IMR-90 (cell line): Measurements from ENCODE around the gene ATP6V1A.

Source experiments
- BHLHE40 ChIP-seq: fragments of 150-350 bp; IDR thresholded peaks from 2 replicates; pipeline ENCODE4 v1.6.1; 2016; ENCODE audit warnings: mild to moderate bottlenecking, low read depth, low read length
- CEBPB ChIP-seq: IDR thresholded peaks from 2 replicates; pipeline ENCODE4 v1.6.1; 2012; ENCODE audit warnings: low read depth, low read length, improper control_type of control experiment
- CHD1 ChIP-seq: IDR thresholded peaks from 2 replicates; pipeline ENCODE4 v1.6.1; 2012; ENCODE audit warnings: low read depth, low read length, improper control_type of control experiment
- CTCF ChIP-seq: conservative IDR thresholded peaks from 2 replicates; pipeline ENCODE4 v1.5.1; 2012; ENCODE audit warnings: mild to moderate bottlenecking, low read depth, low read length, improper control_type of control experiment
- FOS ChIP-seq: fragments of 150-350 bp; IDR thresholded peaks from 2 replicates; pipeline ENCODE4 v1.6.1; 2016; ENCODE audit warnings: low read depth, low read length
- MXI1 ChIP-seq: IDR thresholded peaks from 2 replicates; pipeline ENCODE4 v1.6.1; 2012; ENCODE audit warnings: low read depth, mild to moderate bottlenecking, low read length, moderate library complexity, borderline replicate concordance
- NFE2L2 ChIP-seq: fragments of 150-350 bp; IDR thresholded peaks from 2 replicates; pipeline ENCODE4 v1.6.1; 2016; ENCODE audit warnings: low read depth, mild to moderate bottlenecking, low read length
- POLR2A ChIP-seq: IDR thresholded peaks from 2 replicates; pipeline ENCODE4 v1.6.1; 2012; ENCODE audit warnings: mild to moderate bottlenecking, low read depth, low read length
- RAD21 ChIP-seq: IDR thresholded peaks from 2 replicates; pipeline ENCODE4 v1.6.1; 2012; ENCODE audit warnings: low read length, improper control_type of control experiment
- RFX5 ChIP-seq: IDR thresholded peaks from 2 replicates; pipeline ENCODE4 v1.8.0; 2012; ENCODE audit warnings: low read depth, mild to moderate bottlenecking, low read length, moderate library complexity
- SMC3 ChIP-seq: fragments of 150-350 bp; IDR thresholded peaks from 2 replicates; pipeline ENCODE4 v1.6.1; 2016; ENCODE audit warnings: low read depth, mild to moderate bottlenecking, antibody characterized with exemption, low read length, moderate library complexity
- TF ChIP-seq, protein P1 (sequence below): fragments of 150-350 bp; IDR thresholded peaks from 2 replicates; pipeline ENCODE4 v1.6.1; 2017; ENCODE audit warnings: mild to moderate bottlenecking, antibody characterized with exemption, low read length, low read depth

DNA sequence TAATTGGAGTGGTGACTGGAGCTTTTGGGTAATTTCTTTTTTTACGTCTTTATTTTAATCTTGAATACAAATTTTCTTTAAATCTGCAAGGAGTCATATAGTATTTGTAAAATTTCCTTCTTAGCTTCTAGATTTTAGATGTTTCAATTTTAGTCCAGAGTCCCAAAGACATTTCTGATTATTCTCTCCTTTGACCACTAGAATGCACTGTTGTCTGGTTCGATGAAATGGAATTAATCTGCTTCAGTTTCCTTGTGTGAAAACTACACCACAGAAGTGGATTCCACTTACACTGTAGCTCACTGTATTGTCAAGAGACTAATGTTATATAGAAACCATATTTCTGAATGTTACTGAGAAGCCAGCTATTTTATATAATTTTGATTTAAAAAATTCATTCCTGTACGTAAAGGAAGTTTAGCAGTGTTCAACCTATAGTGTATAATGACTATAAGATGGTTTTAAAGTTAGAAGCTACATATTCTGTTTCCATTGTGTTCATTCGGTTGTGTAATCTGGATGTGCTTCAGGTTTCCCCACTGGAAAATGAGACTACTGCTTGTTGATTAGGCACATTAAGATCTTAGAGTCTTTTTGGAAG lies 97.9 kb downstream of the ATP6V1A start:
- no peak for TF ChIP-seq POLR2A
- peak; percentile 66 for TF ChIP-seq CTCF
- peak; percentile 51 for TF ChIP-seq SMC3
- TF ChIP-seq FOS, result no peak
- no peak for TF ChIP-seq NFE2L2
- no peak for TF ChIP-seq CHD1
- peak; percentile 62 for TF ChIP-seq RAD21
- TF ChIP-seq, protein P1, sequence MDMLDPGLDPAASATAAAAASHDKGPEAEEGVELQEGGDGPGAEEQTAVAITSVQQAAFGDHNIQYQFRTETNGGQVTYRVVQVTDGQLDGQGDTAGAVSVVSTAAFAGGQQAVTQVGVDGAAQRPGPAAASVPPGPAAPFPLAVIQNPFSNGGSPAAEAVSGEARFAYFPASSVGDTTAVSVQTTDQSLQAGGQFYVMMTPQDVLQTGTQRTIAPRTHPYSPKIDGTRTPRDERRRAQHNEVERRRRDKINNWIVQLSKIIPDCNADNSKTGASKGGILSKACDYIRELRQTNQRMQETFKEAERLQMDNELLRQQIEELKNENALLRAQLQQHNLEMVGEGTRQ, result no peak
- no peak for TF ChIP-seq MXI1
- TF ChIP-seq CEBPB, result no peak
- no peak for TF ChIP-seq RFX5
- no peak for TF ChIP-seq BHLHE40
